ENCODE results near the gene ZFAND2A.
A peak's percentile ranks its signal among the peaks of the same experiment; 100 is the strongest.

GRCh38 chr7:1175967-1176851 is 16.2 kb upstream of the ZFAND2A start:
- TF ChIP-seq CTCF (conservative IDR thresholded peaks at IDR 0.05; ENCODE audit: low read depth, low read length) (peak; percentile 85), EZH2phosphoT487 (IDR thresholded peaks at IDR 0.05; ENCODE audit: borderline replicate concordance, low read length) (no peak), EZH2 (IDR thresholded peaks at IDR 0.05; ENCODE audit: low read length, unreplicated experiment) (no peak)
